ENCODE data around the gene PMVK.

GRCh38 chr1:154886281-154887015 lies 50.1 kb downstream of the PMVK start:
- TF ChIP-seq CTCF (conservative IDR thresholded peaks at IDR 0.05; ENCODE audit: low read depth, low read length), result no peak
- no peak for TF ChIP-seq EZH2phosphoT487 (IDR thresholded peaks at IDR 0.05; ENCODE audit: borderline replicate concordance, low read length)
